GM12878 (cell line): ENCODE data around the gene TNFAIP2. TPM values are rescaled to one million over a fixed set of nuclear protein-coding genes. Genes with fewer than 3 reads are reported as not detected.

Source experiments
- ATAC-seq: fragments of 200-7000 bp; cut with Tn5 transposase; 3 replicates; pipeline ENCODE4 v1.9.1; 2020; ENCODE audit warnings: mild to moderate bottlenecking, moderate library complexity
- BruUV-seq: library from RNA; stranded (reverse); fragments of 400-500 nt; replicated peaks from 2 replicates; lab custom pipeline; 2021; lab: Mats Ljungman, UMichigan
- CTCF ChIA-PET: fragments of 300-600 bp; sonication (Branson Sonifier 250); formaldehyde crosslinking; extraction: SDS; loops from one replicate; lab custom pipeline; 2021; ENCODE audit warnings: inconsistent platforms; lab: Yijun Ruan, JAX
- POLR2A ChIA-PET: fragments of 350-600 bp; formaldehyde crosslinking; extraction: SDS; loops from one replicate; lab custom pipeline; 2021; ENCODE audit warnings: inconsistent platforms; lab: Charles Lee
- RAD21 ChIA-PET: fragments of 300-600 bp; sonication (Branson Sonifier 250); formaldehyde crosslinking; loops from one replicate; lab custom pipeline; 2023; ENCODE audit warnings: antibody characterized with exemption; ENCODE audit not compliant: unreplicated experiment; lab: Charles Lee
- SMC1A ChIA-PET: fragments of 300-600 bp; sonication (Branson Sonifier 250); formaldehyde crosslinking; loops from one replicate; lab custom pipeline; 2023; ENCODE audit not compliant: unreplicated experiment, uncharacterized antibody; lab: Charles Lee
- DNase-seq: peaks from one replicate; pipeline ENCODE4 v3.0.0-alpha.2; 2011; ENCODE audit warnings: low read depth, low spot score
- FAIRE-seq: peaks from 3 replicates; lab custom pipeline; 2011; peaks lifted over from hg19 to GRCh38; lab: Jason Lieb, UNC
- H2AFZ ChIP-seq: 2 replicates; pipeline ENCODE4 v1.6.0; 2011; ENCODE audit warnings: low read depth, low read length, control low read depth; ENCODE audit not compliant: control insufficient read depth
- H3K27ac ChIP-seq: 2 replicates; pipeline ENCODE4 v1.5.1; 2011; ENCODE audit warnings: control low read depth; ENCODE audit not compliant: control insufficient read depth, insufficient read depth
- H3K27me3 ChIP-seq, 2 experiments: replicated peaks in 1 of 2; 2 replicates each; pipeline versions ENCODE4 v1.6.0 to v1.6.1; 2011; ENCODE audit warnings: low read length in 1 of 2; ENCODE audit not compliant: control insufficient read depth in 2 of 2, insufficient read depth in 2 of 2
- H3K36me3 ChIP-seq, 2 experiments: 2 replicates each; pipeline ENCODE4 v1.5.1; 2011; ENCODE audit warnings: low read length in 1 of 2; ENCODE audit not compliant: control insufficient read depth in 2 of 2, insufficient read depth in 2 of 2
- H3K4me1 ChIP-seq: 2 replicates; pipeline ENCODE4 v1.6.1; 2011; ENCODE audit warnings: mild to moderate bottlenecking, low read length, moderate library complexity, mixed read lengths; ENCODE audit not compliant: control insufficient read depth, insufficient read depth
- H3K4me2 ChIP-seq: 2 replicates; pipeline ENCODE4 v1.6.0; 2011; ENCODE audit warnings: control low read depth; ENCODE audit not compliant: control insufficient read depth, insufficient read depth
- H3K4me3 ChIP-seq: fragments of 200-600 bp; sonication (generic); 2 replicates; pipeline ENCODE4 v1.5.1; 2016
- H3K79me2 ChIP-seq: 2 replicates; pipeline ENCODE4 v1.6.0; 2011; ENCODE audit warnings: low read length; ENCODE audit not compliant: control insufficient read depth, insufficient read depth
- H3K9ac ChIP-seq: 2 replicates; pipeline ENCODE4 v1.8.0; 2011; ENCODE audit warnings: low read length, control low read depth, mixed read lengths; ENCODE audit not compliant: control insufficient read depth, insufficient read depth
- H3K9me3 ChIP-seq: replicated peaks from 3 replicates; pipeline ENCODE4 v1.5.1; 2011; ENCODE audit warnings: mild to moderate bottlenecking, low read length; ENCODE audit not compliant: control insufficient read depth, insufficient read depth
- H4K20me1 ChIP-seq: 2 replicates; pipeline ENCODE4 v1.6.0; 2011; ENCODE audit not compliant: control insufficient read depth, insufficient read depth
- EP300 ChIP-seq, 2 experiments: fragments of 150-350 bp in 1 of 2; IDR thresholded peaks; 2 replicates each; pipeline ENCODE4 v1.6.1; 2011 to 2012; ENCODE audit warnings: low read depth in 2 of 2, low read length in 2 of 2, borderline replicate concordance in 1 of 2, improper control_type of control experiment in 1 of 2, inconsistent platforms in 1 of 2; ENCODE audit not compliant: control insufficient read depth in 1 of 2
- SRF ChIP-seq, 2 experiments: IDR thresholded peaks; 2 replicates each; pipeline ENCODE4 v1.6.1; 2011; ENCODE audit warnings: low read depth in 2 of 2, low read length in 2 of 2, mild to moderate bottlenecking in 1 of 2, moderate library complexity in 1 of 2
- SUZ12 ChIP-seq: fragments of 200-600 bp; sonication (generic); IDR thresholded peaks from one replicate; pipeline ENCODE4 v1.6.1; 2018; ENCODE audit warnings: antibody characterized with exemption, mild to moderate bottlenecking; ENCODE audit not compliant: unreplicated experiment
- TCF7 ChIP-seq: IDR thresholded peaks from 2 replicates; pipeline ENCODE4 v1.6.1; 2014; ENCODE audit warnings: antibody characterized with exemption, borderline replicate concordance
- ZNF24 ChIP-seq: fragments of 450-650 bp; IDR thresholded peaks from 2 replicates; pipeline ENCODE4 v1.6.1; 2017; ENCODE audit warnings: antibody characterized with exemption, mild to moderate bottlenecking
- WGBS: methylation state at CpG from one replicate; pipeline ENCODE4 v1.1.6; 2016; ENCODE audit warnings: low lambda C conversion rate; ENCODE audit not compliant: insufficient replicate concordance, insufficient coverage; ENCODE audit errors: missing lambda C conversion rate; 5-methylcytosine and 5-hydroxymethylcytosine counted together
- in situ Hi-C: fragments of 300-500 bp; cut with MboI; formaldehyde crosslinking; loops from 9 replicates; pipeline ENCODE4 v1.14.3; 2018; ENCODE audit warnings: mixed read lengths
- intact Hi-C: fragments of 100-400 bp; cut with micrococcal nuclease; formaldehyde crosslinking; loops from one replicate; pipeline ENCODE4 v1.14.2; 2022; ENCODE audit not compliant: unreplicated experiment
- polyA plus RNA-seq, 11 experiments: library from polyadenylated mRNA; depleted of rRNA in 4 of 11; unstranded in 6 of 11; stranded (reverse) in 5 of 11; fragments of >200 nt; fragmentation: Nextera tagmentation in 4 of 11; fragmentation: Illumina TruSeq in 1 of 11; extraction: Ambion mirVana in 4 of 11; extraction: Trizol in 1 of 11; gene quantifications; 1 replicate in 1 of 11; 2 replicates in 10 of 11; pipeline versions ENCODE4 v1.2.1 to v1.2.3, GENCODE V29; 2011 to 2016; ENCODE audit warnings: inconsistent platforms in 2 of 11, missing spikeins in 2 of 11, low read depth in 1 of 11
- total RNA-seq, 4 experiments: library from RNA; depleted of rRNA in 3 of 4; stranded (reverse); fragments of >200 nt in 3 of 4; fragmentation: Illumina TruSeq in 1 of 4; extraction: Trizol in 1 of 4; gene quantifications; 2 replicates each; pipeline versions ENCODE4 v1.2.1 to v1.2.3, GENCODE V29; 2013 to 2021
- TF ChIP-seq, protein P1 (sequence below), 3 experiments: IDR thresholded peaks in 2 of 3; conservative IDR thresholded peaks in 1 of 3; 2 replicates each; pipeline ENCODE4 v1.5.1; 2011; ENCODE audit warnings: low read depth in 3 of 3, low read length in 3 of 3, mild to moderate bottlenecking in 3 of 3, control low read depth in 2 of 3, moderate library complexity in 2 of 3, inconsistent platforms in 1 of 3, mixed read lengths in 1 of 3; ENCODE audit not compliant: control insufficient read depth in 2 of 3, insufficient read depth in 1 of 3; ENCODE audit errors: extremely low read depth in 1 of 3

The TNFAIP2 gene
- total and polyA plus RNA-seq, 10 of the 15 experiments (the other 5 are each of a cell fraction or from before 2014, with no cell fraction given) = 7.1 to 150 (median 74.5) TPM

DNA sequence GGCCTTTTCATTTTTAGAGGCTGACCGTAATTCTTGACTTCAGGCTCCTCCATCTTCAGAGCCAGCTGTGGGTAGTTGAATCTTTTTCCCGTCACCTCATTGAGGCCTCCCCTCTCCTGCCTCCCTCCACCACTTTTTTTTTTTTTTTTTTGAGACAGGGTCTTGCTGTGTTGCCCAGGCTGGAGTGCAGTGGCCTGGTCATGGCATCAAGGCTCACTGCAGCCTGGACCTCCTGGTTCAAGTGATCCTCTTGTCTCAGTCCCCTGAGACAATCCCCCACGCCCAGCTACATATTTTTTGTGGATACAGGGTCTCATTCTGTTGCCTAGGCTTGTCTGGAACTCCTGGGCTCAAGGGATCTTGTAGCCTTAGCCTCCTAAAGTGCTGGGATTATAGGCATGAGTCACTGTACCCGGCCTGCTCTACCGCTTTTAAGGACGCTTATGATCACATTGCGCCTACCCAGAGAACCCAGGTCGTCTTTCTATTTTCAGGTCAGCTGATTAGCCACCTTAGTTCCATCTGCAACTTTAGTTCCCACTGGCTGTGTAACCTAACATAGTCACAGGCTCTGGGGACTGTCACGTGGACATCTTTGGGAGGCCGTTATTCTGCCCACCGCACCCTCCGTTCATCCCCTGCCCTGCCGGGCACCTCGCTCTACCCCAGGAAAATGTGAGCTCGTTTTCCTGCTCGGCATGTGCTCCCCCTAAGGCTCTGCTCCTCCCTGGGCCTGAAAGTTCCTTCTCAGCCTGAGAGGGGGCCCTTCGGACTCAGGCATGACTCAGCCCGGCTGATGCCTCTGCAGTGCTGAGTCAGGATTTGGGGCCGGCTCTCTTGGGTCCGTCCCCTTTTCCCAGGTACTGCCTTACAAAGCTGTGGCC is 13.4 kb downstream of the TNFAIP2 start (continued):
- no peak for TF ChIP-seq EP300 (IDR thresholded peaks at IDR 0.05; ENCODE audit: borderline replicate concordance in 1 of 2, control insufficient read depth in 1 of 2, low read depth in 2 of 2, low read length in 2 of 2)

GRCh38 chr14:103137689-103138300 is 14.5 kb downstream of the TNFAIP2 start:
- TF ChIP-seq, protein P1, sequence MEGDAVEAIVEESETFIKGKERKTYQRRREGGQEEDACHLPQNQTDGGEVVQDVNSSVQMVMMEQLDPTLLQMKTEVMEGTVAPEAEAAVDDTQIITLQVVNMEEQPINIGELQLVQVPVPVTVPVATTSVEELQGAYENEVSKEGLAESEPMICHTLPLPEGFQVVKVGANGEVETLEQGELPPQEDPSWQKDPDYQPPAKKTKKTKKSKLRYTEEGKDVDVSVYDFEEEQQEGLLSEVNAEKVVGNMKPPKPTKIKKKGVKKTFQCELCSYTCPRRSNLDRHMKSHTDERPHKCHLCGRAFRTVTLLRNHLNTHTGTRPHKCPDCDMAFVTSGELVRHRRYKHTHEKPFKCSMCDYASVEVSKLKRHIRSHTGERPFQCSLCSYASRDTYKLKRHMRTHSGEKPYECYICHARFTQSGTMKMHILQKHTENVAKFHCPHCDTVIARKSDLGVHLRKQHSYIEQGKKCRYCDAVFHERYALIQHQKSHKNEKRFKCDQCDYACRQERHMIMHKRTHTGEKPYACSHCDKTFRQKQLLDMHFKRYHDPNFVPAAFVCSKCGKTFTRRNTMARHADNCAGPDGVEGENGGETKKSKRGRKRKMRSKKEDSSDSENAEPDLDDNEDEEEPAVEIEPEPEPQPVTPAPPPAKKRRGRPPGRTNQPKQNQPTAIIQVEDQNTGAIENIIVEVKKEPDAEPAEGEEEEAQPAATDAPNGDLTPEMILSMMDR (IDR thresholded peaks at IDR 0.05 in 2 of 3, conservative IDR thresholded peaks at IDR 0.05 in 1 of 3; ENCODE audit: control insufficient read depth in 2 of 3, extremely low read depth in 1 of 3, insufficient read depth in 1 of 3, low read depth in 3 of 3, low read length in 3 of 3) = no peak
- no peak for TF ChIP-seq ZNF24
- TF ChIP-seq TCF7 = no peak
- TF ChIP-seq SRF (IDR thresholded peaks at IDR 0.05; ENCODE audit: low read depth in 2 of 2, low read length in 2 of 2) = no peak
- no peak for TF ChIP-seq SUZ12
- TF ChIP-seq, all 136 proteins: peak for 0
- Histone ChIP-seq H3K9me3 (no peaks in the 10 kb centered on the region), H3K4me2 (no peak overlapping the region), H3K9ac (no peak overlapping the region), H3K27ac (no peak overlapping the region), H3K79me2 (no peaks in the 10 kb centered on the region), H4K20me1 (no peaks in the 10 kb centered on the region), H3K4me3 (no peak overlapping the region), H3K27me3 (no peaks in the 10 kb centered on the region), H3K36me3 (peaks cover 3 to 5% of the 10 kb centered on the region in 2 experiments; a peak in 3 of 4 replicates), H2AFZ (no peak overlapping the region), H3K4me1 (peaks cover 16% of the 10 kb centered on the region)
- no TSS peak for BruUV-seq
- no peak for FAIRE-seq
- RAD21 ChIA-PET = interaction anchor here (1.5 to 5.3 kb wide), 2 partner anchors 33 kb away, joined by 7 to 120 read pairs; no protein-coding TSS in a partner anchor
- no peak for ATAC-seq
- WGBS = 78% methylated on average over 21 of the region's 22 CpGs
- intact Hi-C loops = no loop called here
- in situ Hi-C loops = no loop called here
- POLR2A ChIA-PET = interaction anchor here (0.9 kb wide), 1 partner anchor 13 kb away, joined by 3 read pairs; no protein-coding TSS in a partner anchor
- SMC1A ChIA-PET = no interaction called here
- DNase-seq = no peak
- CTCF ChIA-PET = interaction anchor here (0.7 to 8.6 kb wide), 3 partner anchors 23 to 33 kb away, joined by 3 to 176 read pairs (median 7); no protein-coding TSS in a partner anchor
